SHP77 treated with DMSO at 0.1 percent for 48 hours (cell line): ENCODE data around the gene RHOJ.

Experiments
- DNase-seq: peaks from one replicate; lab custom pipeline; 2025; lab: John Stamatoyannopoulos, UW

RHOJ gene

DNA sequence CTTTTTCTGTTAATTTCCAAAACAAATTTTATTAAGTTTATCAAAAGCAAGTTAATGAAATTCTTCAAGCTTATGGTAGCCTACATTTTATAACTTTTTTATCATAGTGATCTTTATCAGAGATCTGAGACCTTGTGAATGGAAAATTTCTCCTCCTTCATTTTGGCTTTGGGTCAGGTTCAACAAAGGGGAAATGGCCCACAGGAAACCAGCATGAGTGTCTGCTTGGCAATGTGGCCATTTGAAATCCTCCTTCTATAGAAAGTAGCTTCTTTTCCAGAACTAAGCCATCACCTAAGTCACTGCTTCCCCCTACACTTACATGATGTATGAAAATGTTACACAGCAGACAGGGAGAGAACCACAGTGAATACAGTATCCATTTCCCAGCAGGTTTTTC is 1.6 kb downstream of the RHOJ start:
- no peak for DNase-seq

GRCh38 chr14:63209160-63209559 is 4.9 kb downstream of the RHOJ start:
- no peak for DNase-seq

- no peak for DNase-seq
Observed at GRCh38 chr14:63210812-63211211, 6.6 kb downstream of the RHOJ start.

DNA sequence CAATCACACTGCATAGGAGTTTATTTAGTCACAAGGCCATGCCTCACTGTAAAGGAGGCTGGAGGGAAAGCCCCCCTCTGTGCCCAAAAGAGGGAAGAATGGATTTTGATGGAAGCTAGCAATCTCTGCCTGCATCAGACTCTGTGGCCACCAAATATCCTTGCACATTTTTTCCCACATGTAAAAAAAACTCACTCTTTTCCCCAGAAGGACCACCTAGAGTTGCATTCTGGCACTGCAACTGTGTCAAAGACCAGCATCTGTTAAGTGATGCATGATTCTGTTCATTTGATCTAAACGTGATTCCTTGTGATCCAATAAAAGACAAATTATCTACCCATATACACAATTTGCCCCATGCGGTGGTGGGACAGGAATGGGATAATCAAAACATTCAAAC is 8.0 kb downstream of the RHOJ start:
- DNase-seq: no peak

DNA sequence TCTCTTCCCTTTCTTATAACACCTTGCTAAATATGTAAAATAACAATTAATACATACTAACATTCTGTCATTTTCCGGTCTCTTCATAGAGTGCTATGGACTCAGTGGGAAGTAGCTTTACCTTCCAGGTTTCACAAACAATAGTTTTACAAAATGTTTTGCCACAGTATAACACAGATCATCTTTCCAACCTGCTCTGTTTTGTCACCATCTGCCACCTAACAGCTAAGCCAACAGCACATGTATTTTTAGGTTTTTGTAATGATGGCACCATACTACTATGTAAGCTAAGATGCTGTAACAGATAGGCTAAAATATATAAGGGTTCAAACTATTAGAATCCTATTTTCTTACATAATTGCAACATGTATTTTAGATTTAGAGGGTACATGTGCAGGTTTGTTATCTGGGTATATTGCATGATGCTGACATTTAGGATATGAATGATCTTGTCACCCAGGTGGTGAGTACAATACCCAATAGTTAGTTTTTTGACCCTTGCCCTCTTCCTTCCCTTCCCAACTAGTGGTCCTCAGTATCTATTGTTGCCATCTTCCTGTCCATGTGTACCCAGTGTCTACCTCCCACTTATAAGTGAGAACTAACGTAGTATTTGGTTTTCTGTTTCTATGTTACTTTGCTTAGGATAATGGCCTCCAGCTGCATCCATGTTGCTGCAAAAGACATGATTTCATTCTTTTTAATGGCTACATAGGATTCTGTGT is 8.7 kb downstream of the RHOJ start:
- no peak for DNase-seq

DNA sequence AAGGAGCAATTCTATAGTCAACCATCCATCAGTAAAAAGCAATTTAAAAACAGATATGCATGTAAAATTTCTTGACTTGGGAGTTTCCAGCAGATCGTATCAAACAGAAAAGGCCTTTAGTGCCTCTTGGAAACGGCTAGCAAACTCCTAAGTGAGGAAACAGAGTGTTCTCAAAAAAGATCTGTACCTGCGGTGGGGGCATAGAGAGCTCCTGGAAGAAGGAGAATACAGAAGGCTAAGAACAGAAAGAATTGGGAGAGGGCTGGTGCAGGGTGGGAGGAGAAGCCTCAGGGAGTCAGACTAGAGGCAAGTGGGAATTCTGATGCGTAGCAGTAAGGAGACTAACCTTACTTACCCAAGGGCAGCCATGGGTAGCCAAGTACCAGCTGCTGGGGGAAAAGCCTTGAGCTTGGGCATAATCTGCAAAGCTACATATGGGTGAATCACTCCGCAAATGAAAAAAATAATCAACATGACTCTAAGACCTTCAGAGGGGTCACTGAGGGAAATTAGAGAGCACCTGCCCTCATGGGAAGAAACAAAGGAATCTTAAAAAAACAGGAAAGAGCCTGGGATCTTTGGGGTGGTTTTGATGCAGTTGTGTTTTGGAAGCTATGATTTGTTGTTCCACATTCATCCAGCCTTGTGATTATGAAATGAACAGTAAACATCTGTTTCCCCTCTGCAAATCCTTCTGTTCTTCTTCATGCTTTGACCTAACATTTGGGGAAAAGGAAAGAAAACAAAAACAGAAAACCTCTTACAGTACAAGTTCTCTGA is 10.4 kb downstream of the RHOJ start:
- no peak for DNase-seq

DNA sequence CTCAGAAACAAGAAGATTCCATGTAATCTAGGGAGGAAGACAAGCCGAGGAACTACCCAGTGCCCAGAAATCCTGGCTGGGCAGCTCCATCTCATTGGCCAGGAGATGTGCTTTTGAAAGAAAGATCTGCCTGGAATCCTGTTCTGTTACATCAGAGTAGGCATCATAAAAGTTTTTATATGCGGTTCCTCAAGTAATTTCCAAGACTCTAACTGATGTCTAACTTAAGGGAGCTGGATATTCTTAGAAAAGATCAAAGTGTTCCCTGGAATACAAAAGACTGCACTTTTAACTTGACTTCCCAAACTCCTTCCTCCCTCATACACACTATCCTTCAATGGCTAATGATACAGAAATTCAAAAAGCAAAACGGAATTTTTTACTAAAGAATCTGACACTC is 16.3 kb downstream of the RHOJ start:
- DNase-seq: no peak

- DNase-seq: no peak
Observed at GRCh38 chr14:63223596-63223995, 19.4 kb downstream of the RHOJ start.

DNA sequence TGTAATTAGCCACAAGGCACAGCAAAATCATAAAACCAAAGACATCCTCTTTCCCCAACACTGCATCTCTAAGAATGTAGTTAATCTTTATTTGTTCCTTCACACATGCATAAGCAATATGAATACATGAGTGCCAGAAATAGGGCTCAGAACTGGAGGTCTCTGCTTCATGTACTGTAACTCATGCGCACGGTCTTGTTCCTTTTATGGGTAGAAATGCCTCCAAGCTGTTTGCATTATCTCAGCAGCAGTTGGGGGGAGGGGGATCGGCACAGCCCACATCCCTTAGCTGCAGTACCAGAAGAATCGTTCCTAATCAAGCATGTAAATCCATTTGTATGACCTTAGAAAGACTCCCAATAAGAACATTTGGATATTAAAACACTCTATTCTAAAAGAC is 20.0 kb downstream of the RHOJ start:
- DNase-seq: no peak

DNA sequence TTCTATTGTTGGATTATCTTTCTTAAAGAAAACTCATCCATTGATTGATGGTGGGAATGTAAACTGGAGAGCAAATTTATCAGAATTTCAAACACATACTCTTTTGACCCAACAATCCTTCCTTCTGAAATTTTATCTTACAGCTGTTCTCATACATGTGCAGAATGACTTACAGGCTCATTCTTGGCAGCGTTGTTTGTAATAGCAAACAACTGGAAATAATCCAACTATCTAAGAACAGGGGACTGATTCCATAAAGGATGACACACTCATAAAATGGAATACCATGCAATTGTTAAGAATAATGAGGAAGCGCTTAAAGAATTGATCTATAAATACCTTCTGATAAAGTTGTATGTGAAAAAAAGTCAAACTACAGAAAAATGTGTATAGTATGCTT is 24.0 kb downstream of the RHOJ start:
- no peak for DNase-seq

GRCh38 chr14:63229330-63230059 is 25.3 kb downstream of the RHOJ start:
- no peak for DNase-seq

GRCh38 chr14:63231766-63232165 is 27.5 kb downstream of the RHOJ start:
- DNase-seq: no peak

DNA sequence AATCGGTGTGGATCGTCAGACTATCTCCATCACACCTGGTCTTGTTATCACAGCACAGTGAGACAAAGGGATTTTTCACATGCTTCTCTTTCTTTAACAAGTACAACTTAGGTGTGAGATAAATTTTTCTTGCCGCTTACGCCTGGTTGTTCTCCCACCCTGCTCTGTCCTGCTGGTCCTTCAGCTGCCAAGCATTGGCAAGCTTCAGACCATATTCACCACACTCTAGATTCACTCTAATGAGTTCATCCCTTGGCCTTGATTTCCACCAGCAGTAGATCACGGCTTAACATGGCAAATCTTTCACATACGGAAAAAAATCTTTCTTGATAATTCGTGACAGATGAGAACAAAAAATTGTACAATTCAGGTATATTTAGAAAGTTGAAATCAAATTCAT is 33.5 kb downstream of the RHOJ start:
- no peak for DNase-seq

- DNase-seq: no peak
Observed at GRCh38 chr14:63240221-63240620, 36.0 kb downstream of the RHOJ start.

DNA sequence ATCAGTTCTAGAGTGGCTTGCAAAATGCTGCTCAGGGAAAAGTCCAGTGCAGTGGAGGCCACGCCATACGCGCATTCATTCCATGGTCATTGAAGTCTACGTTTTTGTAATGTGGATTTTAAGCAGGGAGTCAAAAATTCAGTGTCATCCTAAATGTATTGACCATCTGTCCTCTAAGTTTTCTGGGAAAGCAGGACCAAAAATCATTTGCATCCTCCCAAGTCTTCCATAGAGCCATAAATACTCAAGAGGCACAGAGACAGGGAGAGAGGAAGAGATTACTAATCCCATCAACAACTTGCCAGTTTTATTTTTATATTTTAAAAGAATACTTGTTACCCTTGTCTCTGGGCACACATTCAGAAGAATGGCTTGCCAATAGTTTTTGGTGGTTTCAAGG is 36.9 kb downstream of the RHOJ start:
- no peak for DNase-seq

DNA sequence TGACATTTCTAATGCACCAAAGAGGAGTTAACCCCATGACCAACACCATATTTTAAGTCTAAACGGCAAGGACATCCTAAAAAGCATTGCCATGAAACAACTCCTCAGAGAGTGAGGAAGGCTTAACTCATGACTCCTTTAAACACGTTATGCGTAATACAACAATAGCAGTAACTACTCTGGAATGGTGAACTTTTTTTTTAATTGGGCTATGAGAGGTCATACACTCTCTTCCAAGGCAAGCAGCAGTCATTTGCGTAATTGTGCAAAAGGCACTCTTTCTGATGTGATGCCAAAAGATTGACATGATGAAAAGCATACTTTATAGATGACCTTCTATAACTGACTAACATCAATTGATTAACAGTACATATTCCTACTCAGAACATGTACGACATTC is 39.4 kb downstream of the RHOJ start:
- DNase-seq: no peak

GRCh38 chr14:63245893-63246292 is 41.6 kb downstream of the RHOJ start:
- DNase-seq: no peak

GRCh38 chr14:63248211-63248610 is 44.0 kb downstream of the RHOJ start:
- no peak for DNase-seq

DNA sequence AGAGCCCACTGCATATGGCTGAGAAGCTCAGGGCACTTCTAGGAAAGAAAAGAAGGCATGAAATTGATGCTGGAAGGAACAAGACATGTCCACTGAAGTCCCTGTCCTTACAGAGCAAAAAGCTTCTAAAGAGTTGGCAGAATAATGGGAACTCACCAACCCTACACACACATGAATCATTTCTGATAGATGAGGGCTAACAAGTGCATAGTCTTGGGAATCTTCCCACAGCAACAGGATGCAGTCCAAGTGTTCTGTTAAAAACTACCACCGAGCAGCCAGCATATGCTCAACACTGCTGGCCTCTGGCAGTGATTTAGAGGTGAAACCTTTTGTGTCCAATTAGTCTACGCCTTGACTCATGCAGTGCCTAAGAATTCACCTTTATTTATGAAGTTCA is 44.8 kb downstream of the RHOJ start:
- no peak for DNase-seq

DNA sequence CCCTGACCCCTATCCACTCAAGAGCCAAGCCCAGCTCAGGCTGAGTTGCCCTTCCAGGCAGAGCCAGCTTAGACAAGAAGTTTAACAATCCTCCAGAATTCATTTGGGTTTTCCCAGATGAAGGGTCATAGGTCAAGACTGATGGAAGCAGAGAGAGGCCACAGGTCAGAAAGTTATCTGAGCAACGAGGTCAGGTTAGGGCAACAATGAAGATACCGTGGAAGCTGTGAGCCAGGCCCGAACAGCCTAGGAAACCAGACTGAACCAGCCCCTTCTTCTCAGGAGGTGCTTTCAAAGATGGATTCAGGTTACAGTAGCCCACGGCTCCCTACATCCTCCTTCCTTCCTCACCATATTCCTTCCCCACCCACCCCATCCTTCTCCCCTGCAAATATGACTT is 53.1 kb downstream of the RHOJ start:
- DNase-seq: no peak

DNA sequence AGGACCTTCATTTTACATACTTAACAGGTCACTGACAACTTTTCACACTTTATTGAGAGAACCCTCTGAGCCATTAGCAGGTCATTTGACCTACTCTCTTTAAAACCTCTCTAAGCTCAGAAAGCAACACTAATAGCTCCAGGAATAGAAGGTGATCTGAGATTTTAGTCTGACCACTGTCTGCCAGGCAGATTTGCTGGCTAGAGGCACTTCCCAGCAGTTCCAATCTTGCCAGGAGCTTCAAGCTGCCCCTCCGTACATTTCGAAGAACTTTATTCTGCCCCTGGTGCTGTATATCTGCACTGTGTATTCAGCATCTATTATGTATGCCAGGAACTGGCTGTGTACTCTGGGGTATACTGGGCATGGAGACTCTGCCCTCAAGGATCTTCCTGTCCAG is 58.2 kb downstream of the RHOJ start:
- no peak for DNase-seq

DNA sequence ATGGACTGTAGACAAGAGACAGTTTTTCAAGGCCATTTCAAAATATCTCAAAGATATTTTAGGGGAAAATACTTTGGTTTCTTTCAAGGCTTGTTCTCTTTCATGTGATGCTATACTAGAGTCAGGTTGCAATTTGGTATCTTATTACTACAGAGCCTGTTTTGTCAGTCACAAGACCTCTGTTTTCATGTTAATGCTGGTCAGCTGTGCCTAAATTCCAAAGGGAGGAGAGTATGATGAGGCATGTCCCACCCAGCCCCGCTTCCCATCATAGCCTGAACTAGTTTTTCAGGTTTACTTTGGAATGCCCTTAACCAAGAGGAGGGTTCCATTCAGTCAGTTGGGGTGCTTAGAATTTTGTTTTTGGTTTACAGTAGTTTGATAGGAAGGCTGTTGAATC is 61.9 kb downstream of the RHOJ start:
- DNase-seq: no peak

- DNase-seq: no peak
Observed at GRCh38 chr14:63267171-63267570, 62.9 kb downstream of the RHOJ start.
